NCI-H2171 (cell line): ENCODE measurements around the gene BRI3BP.
"Not testable (repeated sequence)": the region's sequence is repeated elsewhere in the genome, so short reads cannot be mapped to it uniquely, and the experiment has no call there.

Experiments used
- DNase-seq: peaks from one replicate; lab custom pipeline; 2025; lab: John Stamatoyannopoulos, UW

BRI3BP gene

GRCh38 chr12:125065919-125066570 lies 72.6 kb downstream of the BRI3BP start:
- no peak for DNase-seq

- no peak for DNase-seq
Measured at GRCh38 chr12:125068391-125068790, 74.9 kb downstream of the BRI3BP start.

- DNase-seq = no peak
Measured at GRCh38 chr12:125069616-125070015, 76.2 kb downstream of the BRI3BP start.

GRCh38 chr12:125070112-125070511 lies 76.7 kb downstream of the BRI3BP start:
- no peak for DNase-seq

- DNase-seq = no peak
Measured at GRCh38 chr12:125070661-125071390, 77.4 kb downstream of the BRI3BP start.

GRCh38 chr12:125071456-125071855 lies 78.0 kb downstream of the BRI3BP start:
- DNase-seq = no peak

DNA sequence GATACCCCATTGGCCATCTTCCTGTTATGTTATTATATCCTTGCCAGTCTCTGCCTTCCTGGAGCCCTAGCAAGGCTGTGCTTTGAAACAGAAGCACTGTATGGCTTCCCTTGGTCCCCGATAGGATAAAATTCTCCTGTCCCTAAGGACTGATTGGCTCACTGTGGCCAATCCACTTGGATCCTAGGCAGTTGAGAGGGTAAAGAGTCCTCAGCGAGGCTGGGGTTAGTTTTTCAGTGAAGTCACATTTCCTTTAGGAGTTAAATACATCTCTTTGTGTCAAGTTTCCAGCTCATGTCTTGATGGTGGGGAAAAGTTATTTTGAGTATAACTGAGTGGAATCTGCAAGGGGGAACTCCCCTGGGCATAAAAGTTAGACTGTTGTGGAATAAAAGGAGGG lies 79.1 kb downstream of the BRI3BP start:
- DNase-seq = no peak

DNA sequence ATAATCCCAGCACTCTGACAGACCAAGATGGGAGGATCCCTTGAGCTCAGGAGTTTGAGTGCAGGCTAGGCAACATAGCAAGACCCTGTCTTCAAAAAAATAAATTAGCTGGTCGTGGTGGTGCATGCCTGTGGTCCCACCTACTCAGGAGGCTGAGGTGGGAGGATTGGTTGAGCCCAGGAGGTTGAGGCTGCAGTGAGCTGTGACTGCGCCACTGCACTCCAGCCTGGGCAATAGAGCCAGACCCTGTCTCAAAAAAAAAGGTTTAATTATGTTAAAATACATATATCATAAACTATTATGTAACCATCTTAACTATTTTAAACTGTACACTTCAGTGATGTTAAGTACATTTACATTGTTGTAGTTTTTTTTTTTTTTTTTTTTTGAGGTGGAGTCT lies 80.8 kb downstream of the BRI3BP start:
- not testable (repeated sequence) for DNase-seq

GRCh38 chr12:125076103-125076502 lies 82.7 kb downstream of the BRI3BP start:
- no peak for DNase-seq

DNA sequence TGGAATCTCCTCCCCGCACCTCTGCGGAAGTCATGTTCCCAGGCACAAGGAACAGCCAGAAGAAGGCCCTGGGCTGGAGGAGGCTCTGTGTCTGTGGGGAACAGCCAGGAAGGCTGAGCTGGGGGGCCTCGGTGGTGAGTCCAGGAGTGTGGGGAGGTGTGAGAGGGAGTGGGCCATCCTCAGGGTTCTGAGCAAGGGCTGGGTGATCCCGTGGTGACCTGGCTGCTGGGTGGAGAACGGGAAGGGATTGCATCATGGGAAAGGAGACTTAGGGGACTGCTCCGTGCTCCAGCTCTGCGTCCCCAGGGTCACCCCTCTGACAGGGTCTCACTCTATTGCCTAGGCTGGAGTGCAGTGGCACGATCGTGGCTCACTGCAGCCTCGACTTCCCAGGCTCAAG lies 85.6 kb downstream of the BRI3BP start:
- DNase-seq = no peak

GRCh38 chr12:125079648-125080645 lies 86.5 kb downstream of the BRI3BP start:
- no peak for DNase-seq
